ENCODE measurements around the gene MACF1. TPM values are rescaled to one million over a fixed set of nuclear protein-coding genes. Genes with fewer than 3 reads are reported as not detected.

MACF1 gene
- total RNA-seq, 2 donors from 2014 or later, result 107 to 148 TPM

DNA sequence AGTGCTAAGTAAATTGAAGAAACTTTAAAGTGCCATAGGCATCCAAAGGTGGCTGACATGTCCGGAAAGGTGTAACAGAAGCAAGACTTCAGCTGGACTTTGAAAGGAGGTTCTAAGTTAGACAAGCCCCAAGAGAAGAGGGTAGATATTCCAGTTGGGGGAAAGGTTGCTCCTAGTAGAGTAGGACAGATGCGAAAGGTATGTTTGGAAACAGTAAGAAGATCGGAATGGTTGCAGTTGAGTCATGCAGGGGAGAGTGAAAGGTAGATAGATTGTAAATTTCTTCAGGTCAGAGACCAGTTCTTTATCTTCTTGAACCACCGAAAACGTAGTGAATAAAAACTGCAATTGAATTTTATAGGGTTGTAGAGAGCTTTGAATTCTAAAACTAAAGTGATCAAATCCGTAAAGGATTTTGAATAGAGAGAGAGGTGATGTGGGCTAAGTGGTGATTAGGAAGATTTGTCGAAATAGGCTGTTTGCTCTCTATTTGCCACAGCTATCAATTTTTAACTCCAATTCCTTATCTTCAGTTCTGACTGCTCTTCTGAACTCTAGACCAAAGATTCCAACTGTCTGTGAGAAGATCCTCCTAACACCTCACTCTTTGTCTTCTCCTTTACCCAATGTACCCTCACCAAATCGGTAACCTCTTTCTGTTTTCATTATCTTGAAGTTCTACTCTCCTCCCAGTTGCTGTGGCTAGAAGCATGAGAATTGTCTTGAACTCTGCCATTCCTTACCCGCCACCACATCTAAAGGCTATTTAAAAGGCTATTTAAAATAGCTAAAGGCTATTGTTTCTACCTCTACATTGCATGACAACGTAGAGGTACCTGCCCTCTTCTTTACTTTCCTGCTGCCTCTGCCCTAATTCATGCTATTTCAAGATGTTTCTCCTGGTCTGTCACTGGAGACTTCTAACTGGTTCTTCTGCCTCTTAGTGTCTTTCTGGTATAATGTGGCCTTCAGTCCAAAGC lies 16.7 kb downstream of the MACF1 start:
- DNase-seq, result no peak
- intact Hi-C loops (cut with DNase I), result no loop called here
- TF ChIP-seq CTCF (IDR thresholded peaks at IDR 0.05), result no peak
- Histone ChIP-seq H3K27me3 (no peaks in the 10 kb centered on the region), H3K27ac (no peak overlapping the region), H3K4me3 (no peak overlapping the region), H3K36me3 (no peaks in the 10 kb centered on the region), H3K9me3 (no peaks in the 10 kb centered on the region), H3K4me1 (no peaks in the 10 kb centered on the region), H3K9ac (ENCODE audit: low read depth in 2 of 2, low read length in 2 of 2) (no peak overlapping the region)

GRCh38 chr1:39224295-39224829 lies 19.9 kb downstream of the MACF1 start:
- Histone ChIP-seq H3K27me3 (no peaks in the 10 kb centered on the region), H3K27ac (no peak overlapping the region), H3K9me3 (no peaks in the 10 kb centered on the region), H3K4me3 (no peak overlapping the region), H3K4me1 (no peaks in the 10 kb centered on the region), H3K9ac (ENCODE audit: low read depth in 2 of 2, low read length in 2 of 2) (no peak overlapping the region), H3K36me3 (no peaks in the 10 kb centered on the region)
- no peak for TF ChIP-seq CTCF (IDR thresholded peaks at IDR 0.05)
- no peak for DNase-seq
- intact Hi-C loops (cut with DNase I), result no loop called here

GRCh38 chr1:39226836-39227235 lies 22.3 kb downstream of the MACF1 start:
- no peaks in the 10 kb centered on the region for H3K27me3 ChIP-seq
- TF ChIP-seq CTCF (IDR thresholded peaks at IDR 0.05), result no peak
- no peaks in the 10 kb centered on the region for H3K36me3 ChIP-seq
- no peak for DNase-seq
- H3K27ac ChIP-seq, result no peak overlapping the region
- H3K4me1 ChIP-seq, result no peaks in the 10 kb centered on the region
- H3K4me3 ChIP-seq, result no peak overlapping the region
- no peaks in the 10 kb centered on the region for H3K9me3 ChIP-seq
- H3K9ac ChIP-seq (ENCODE audit: low read depth in 2 of 2, low read length in 2 of 2), result no peak overlapping the region
- intact Hi-C loops (cut with DNase I), result no loop called here

GRCh38 chr1:39228252-39228651 lies 23.8 kb downstream of the MACF1 start:
- no peaks in the 10 kb centered on the region for H3K4me1 ChIP-seq
- H3K9ac ChIP-seq (ENCODE audit: low read depth in 2 of 2, low read length in 2 of 2), result no peak overlapping the region
- no peak for DNase-seq
- H3K9me3 ChIP-seq, result no peaks in the 10 kb centered on the region
- H3K27ac ChIP-seq, result no peak overlapping the region
- intact Hi-C loops (cut with DNase I), result no loop called here
- no peaks in the 10 kb centered on the region for H3K36me3 ChIP-seq
- H3K4me3 ChIP-seq, result no peak overlapping the region
- TF ChIP-seq CTCF (IDR thresholded peaks at IDR 0.05), result no peak
- H3K27me3 ChIP-seq, result no peaks in the 10 kb centered on the region

GRCh38 chr1:39229504-39229903 lies 25.0 kb downstream of the MACF1 start:
- H3K27me3 ChIP-seq, result no peaks in the 10 kb centered on the region
- H3K9me3 ChIP-seq, result no peaks in the 10 kb centered on the region
- H3K4me3 ChIP-seq, result no peak overlapping the region
- no peaks in the 10 kb centered on the region for H3K4me1 ChIP-seq
- no peak for DNase-seq
- H3K9ac ChIP-seq (ENCODE audit: low read depth in 2 of 2, low read length in 2 of 2), result no peak overlapping the region
- TF ChIP-seq CTCF (IDR thresholded peaks at IDR 0.05), result no peak
- intact Hi-C loops (cut with DNase I), result no loop called here
- H3K36me3 ChIP-seq, result no peaks in the 10 kb centered on the region
- H3K27ac ChIP-seq, result no peak overlapping the region

Measured in colonic mucosa (tissue), 4 donors.